Measurements from ENCODE around the gene ARL4D.
A peak's percentile ranks its signal among the peaks of the same experiment; 100 is the strongest.

ARL4D gene, protein sequence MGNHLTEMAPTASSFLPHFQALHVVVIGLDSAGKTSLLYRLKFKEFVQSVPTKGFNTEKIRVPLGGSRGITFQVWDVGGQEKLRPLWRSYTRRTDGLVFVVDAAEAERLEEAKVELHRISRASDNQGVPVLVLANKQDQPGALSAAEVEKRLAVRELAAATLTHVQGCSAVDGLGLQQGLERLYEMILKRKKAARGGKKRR

DNA sequence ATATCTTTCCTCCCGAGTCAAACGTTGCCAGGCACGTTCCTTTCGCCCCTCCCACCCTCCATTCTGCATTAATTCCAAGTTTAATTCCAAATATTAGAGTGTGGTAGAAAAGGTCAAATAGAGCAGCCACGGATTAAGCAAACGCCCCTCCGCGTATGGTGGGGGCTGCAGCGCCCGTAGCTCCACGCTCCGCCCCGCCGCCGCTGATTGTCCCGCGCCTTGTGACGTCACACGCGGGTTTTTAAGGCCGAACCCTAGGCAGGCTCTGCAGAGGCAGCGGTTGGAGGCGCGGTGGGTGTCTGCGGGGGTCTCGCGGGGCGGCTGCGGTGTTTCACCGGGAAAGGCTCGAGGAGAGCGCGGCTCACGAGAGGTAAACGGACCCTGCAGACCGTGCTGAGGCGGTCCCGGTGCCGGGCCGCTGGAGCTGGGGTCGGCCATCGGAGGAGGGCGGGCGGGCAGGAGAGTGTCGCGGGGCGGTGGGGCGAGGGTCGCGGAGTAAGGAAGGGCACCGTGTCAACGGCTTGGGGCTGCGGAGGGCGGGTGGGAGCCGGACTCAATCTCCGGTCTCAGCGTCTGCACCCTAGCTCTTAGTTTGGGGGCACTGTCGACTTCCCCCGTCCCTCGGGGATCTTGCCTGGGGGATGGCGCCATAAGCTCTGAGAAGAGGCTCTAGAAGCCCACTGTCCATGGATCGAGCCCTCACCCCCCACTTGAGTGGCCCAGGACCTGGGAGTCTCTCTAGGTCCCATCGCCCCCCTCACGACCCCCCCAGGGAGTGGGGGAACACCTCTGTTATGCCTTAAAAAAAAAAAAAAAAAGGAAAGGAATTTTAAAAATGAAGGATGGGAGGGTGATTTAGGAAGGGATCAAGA lies at the start of gene ARL4D:
Gene ARL4D (plus strand): TSS at position 270 of the 872 bp plus-strand sequence. CDS start 740 bp downstream, outside the sequence.
- Histone ChIP-seq H3K9ac (ENCODE audit: low read depth, low read length) (peak within 1 kb of the TSS; percentile 60), H3K36me3 (ENCODE audit: control insufficient read depth, insufficient read depth, low read length) (peaks cover 14% of the 10 kb centered on the region; the same call in 1 of the 2 replicates), H3K27me3 (ENCODE audit: control insufficient read depth, insufficient read depth, low read length) (no peaks in the 10 kb centered on the region), H3K27ac (ENCODE audit: low read depth, low read length) (no peak within 1 kb of the TSS), H3K4me3 (ENCODE audit: low read depth, low read length) (peak within 1 kb of the TSS; percentile 68), H3K9me3 (ENCODE audit: control insufficient read depth, insufficient read depth, low read length) (no peaks in the 10 kb centered on the region), H3K4me1 (ENCODE audit: control insufficient read depth, insufficient read depth, low read length) (peaks cover 11% of the 10 kb centered on the region)

DNA sequence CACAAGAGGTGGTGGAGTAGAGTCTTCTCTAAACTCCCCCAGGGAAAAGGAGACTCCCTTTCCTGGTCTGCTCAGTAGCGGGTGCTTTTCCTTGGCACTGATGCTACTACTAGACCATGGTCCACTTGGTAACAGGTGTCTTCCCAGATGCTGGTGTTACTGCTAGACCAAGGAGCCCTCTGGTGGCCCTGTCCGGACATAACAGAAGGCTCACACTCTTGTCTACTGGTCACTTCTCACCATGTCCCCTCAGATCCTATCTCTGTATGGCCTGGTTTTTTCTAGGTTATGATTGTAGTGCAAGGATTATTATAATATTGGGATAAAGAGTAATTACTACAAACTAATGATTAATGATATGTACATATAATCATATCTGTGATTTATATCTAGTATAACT lies 49.7 kb upstream of the ARL4D start:
- no peak overlapping the region for H3K9ac ChIP-seq (ENCODE audit: low read depth, low read length)
- no peak overlapping the region for H3K4me3 ChIP-seq (ENCODE audit: low read depth, low read length)
- H3K27me3 ChIP-seq (ENCODE audit: control insufficient read depth, insufficient read depth, low read length): no peaks in the 10 kb centered on the region; the same call in 1 of the 2 replicates
- H3K36me3 ChIP-seq (ENCODE audit: control insufficient read depth, insufficient read depth, low read length): no peaks in the 10 kb centered on the region
- H3K4me1 ChIP-seq (ENCODE audit: control insufficient read depth, insufficient read depth, low read length): peaks cover 6% of the 10 kb centered on the region
- no peak overlapping the region for H3K27ac ChIP-seq (ENCODE audit: low read depth, low read length)
- H3K9me3 ChIP-seq (ENCODE audit: control insufficient read depth, insufficient read depth, low read length): peaks cover 31% of the 10 kb centered on the region

DNA sequence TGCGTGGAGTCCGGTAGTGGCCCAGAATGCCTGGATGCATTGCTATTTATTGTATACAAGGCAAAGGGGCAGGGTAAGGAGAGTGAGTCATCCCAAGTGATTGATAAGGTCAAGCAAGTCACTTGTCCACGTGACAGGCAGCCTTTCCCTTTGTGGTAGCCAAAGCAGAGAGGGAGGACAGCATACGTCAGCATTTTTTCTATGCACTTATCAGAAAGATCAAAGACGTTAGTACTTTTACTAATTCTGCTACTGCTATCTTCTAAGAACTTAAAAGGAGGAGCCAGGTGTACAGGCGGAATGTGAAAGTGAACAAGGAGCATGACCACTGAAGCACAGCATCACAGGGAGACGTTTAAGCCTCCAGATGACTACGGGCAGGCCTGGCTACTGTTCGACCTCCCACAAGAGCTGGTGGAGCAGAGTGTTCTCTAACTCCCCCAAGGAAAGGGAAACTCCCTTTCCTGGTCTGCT lies 47.9 kb upstream of the ARL4D start:
- H3K27me3 ChIP-seq (ENCODE audit: control insufficient read depth, insufficient read depth, low read length): no peaks in the 10 kb centered on the region; the same call in 1 of the 2 replicates
- 0 out of 2 replicates have a peak, but pooled peaks cover 7% of the 10 kb centered on the region for H3K4me1 ChIP-seq (ENCODE audit: control insufficient read depth, insufficient read depth, low read length)
- H3K27ac ChIP-seq (ENCODE audit: low read depth, low read length): no peak overlapping the region
- H3K9ac ChIP-seq (ENCODE audit: low read depth, low read length): no peak overlapping the region
- peaks cover 31% of the 10 kb centered on the region for H3K9me3 ChIP-seq (ENCODE audit: control insufficient read depth, insufficient read depth, low read length)
- no peaks in the 10 kb centered on the region for H3K36me3 ChIP-seq (ENCODE audit: control insufficient read depth, insufficient read depth, low read length)
- no peak overlapping the region for H3K4me3 ChIP-seq (ENCODE audit: low read depth, low read length)

DNA sequence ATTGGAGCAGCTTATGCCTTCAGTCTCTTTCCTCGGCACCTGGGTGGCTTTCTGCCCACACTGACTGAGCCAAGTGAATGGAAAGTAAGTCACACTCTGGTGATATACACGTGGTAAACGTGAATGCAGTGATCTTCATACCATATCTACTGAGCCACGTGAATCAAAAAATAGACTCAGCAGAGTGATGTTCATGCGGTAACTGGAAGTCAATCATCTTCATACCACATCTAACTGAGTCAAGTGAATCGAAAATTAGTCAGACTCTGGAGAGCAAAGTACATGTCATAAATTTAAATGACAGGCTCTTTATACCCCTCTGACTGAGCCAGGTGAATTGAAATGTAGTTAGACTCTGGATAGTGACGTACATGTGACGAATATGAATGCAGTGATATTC lies 47.1 kb upstream of the ARL4D start:
- Histone ChIP-seq H3K9me3 (ENCODE audit: control insufficient read depth, insufficient read depth, low read length) (peaks cover 31% of the 10 kb centered on the region), H3K36me3 (ENCODE audit: control insufficient read depth, insufficient read depth, low read length) (no peaks in the 10 kb centered on the region), H3K27me3 (ENCODE audit: control insufficient read depth, insufficient read depth, low read length) (peaks cover 5% of the 10 kb centered on the region), H3K4me3 (ENCODE audit: low read depth, low read length) (no peak overlapping the region), H3K4me1 (ENCODE audit: control insufficient read depth, insufficient read depth, low read length) (0 out of 2 replicates have a peak, but pooled peaks cover 11% of the 10 kb centered on the region), H3K27ac (ENCODE audit: low read depth, low read length) (no peak overlapping the region), H3K9ac (ENCODE audit: low read depth, low read length) (no peak overlapping the region)

DNA sequence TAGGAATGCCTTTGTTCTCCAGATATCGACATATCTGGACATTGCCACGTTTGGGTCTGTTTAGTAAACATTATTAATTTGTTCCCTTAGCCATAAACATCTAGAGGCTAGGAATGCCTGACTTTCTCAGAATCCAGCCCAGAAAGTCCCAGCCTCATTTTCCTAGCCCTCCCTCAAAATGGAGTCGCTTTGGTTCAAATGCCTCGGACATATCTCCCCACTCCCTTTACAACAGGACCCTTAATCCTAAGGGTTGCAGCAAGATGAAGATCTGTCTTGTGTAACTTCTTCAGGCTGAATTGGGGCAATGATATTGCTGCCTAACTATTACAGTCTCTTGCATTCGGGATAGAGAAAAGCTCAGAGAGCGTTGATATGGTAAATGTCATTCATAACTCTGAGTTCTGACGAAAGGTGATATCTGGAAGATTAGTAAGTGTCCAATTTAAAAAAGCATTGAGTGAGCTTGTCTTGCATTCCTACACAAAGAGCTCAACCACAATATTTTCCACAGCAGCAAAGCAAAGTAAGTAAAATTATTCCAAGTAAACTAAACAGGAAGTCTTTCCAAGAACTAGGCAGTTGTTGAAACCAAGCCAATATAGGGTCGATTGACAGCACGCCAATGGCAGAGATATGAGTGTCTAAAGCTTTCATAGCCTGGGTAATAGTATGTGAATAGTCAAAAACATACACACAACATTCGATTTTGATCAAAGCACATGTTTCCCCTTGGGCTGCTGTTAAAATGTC lies 46.0 kb upstream of the ARL4D start:
- H3K27ac ChIP-seq (ENCODE audit: low read depth, low read length): no peak overlapping the region
- 0 out of 2 replicates have a peak, but pooled peaks cover 11% of the 10 kb centered on the region for H3K4me1 ChIP-seq (ENCODE audit: control insufficient read depth, insufficient read depth, low read length)
- no peaks in the 10 kb centered on the region for H3K36me3 ChIP-seq (ENCODE audit: control insufficient read depth, insufficient read depth, low read length)
- H3K4me3 ChIP-seq (ENCODE audit: low read depth, low read length): no peak overlapping the region
- H3K9me3 ChIP-seq (ENCODE audit: control insufficient read depth, insufficient read depth, low read length): peaks cover 22% of the 10 kb centered on the region
- peaks cover 15% of the 10 kb centered on the region for H3K27me3 ChIP-seq (ENCODE audit: control insufficient read depth, insufficient read depth, low read length)
- H3K9ac ChIP-seq (ENCODE audit: low read depth, low read length): no peak overlapping the region

DNA sequence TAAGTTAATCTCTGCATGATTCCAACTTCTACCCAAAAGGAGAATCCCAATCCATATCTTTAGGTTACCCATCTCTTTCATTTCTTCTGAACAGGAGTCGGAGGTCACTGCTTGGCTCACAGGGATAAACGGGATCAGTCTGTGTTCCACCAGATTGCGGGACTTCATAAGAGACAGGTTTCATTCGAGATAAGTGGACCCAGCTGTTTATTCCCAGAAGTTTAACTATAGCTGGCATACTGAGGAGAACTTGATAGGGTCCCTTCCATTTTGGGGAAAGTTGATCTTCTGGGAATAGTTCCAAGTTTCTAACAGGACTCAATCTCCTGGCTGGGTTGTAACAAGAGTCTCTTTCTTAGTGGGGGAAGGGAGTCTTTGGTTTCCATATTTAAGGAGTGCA lies 45.4 kb upstream of the ARL4D start:
- Histone ChIP-seq H3K9ac (ENCODE audit: low read depth, low read length) (no peak overlapping the region), H3K4me3 (ENCODE audit: low read depth, low read length) (no peak overlapping the region), H3K9me3 (ENCODE audit: control insufficient read depth, insufficient read depth, low read length) (peaks cover 16% of the 10 kb centered on the region), H3K27ac (ENCODE audit: low read depth, low read length) (no peak overlapping the region), H3K36me3 (ENCODE audit: control insufficient read depth, insufficient read depth, low read length) (no peaks in the 10 kb centered on the region), H3K4me1 (ENCODE audit: control insufficient read depth, insufficient read depth, low read length) (0 out of 2 replicates have a peak, but pooled peaks cover 11% of the 10 kb centered on the region), H3K27me3 (ENCODE audit: control insufficient read depth, insufficient read depth, low read length) (peaks cover 22% of the 10 kb centered on the region)

DNA sequence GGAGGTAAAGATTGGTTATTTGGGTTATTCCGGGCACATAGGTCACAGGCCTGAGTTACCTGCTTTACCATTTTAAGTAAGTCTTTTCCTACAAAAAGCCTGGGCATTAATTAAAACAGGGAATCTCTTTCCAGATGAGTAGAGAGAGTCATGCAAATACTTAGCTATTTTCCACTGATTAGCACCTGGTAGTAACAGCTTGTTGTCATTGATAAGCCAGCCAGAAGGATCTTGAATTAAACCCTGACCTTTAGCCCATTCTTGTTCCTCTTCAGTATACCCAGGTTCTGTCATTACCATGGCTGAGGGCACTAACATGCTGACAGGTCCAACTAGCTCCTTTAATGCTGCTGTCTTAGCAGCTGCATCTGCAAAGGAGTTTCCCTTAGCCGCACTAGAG lies 44.4 kb upstream of the ARL4D start:
- Histone ChIP-seq H3K4me3 (ENCODE audit: low read depth, low read length) (no peak overlapping the region), H3K27me3 (ENCODE audit: control insufficient read depth, insufficient read depth, low read length) (peaks cover 32% of the 10 kb centered on the region), H3K4me1 (ENCODE audit: control insufficient read depth, insufficient read depth, low read length) (peaks cover 14% of the 10 kb centered on the region), H3K9me3 (ENCODE audit: control insufficient read depth, insufficient read depth, low read length) (peaks cover 6% of the 10 kb centered on the region), H3K27ac (ENCODE audit: low read depth, low read length) (no peak overlapping the region), H3K9ac (ENCODE audit: low read depth, low read length) (no peak overlapping the region), H3K36me3 (ENCODE audit: control insufficient read depth, insufficient read depth, low read length) (no peaks in the 10 kb centered on the region)

DNA sequence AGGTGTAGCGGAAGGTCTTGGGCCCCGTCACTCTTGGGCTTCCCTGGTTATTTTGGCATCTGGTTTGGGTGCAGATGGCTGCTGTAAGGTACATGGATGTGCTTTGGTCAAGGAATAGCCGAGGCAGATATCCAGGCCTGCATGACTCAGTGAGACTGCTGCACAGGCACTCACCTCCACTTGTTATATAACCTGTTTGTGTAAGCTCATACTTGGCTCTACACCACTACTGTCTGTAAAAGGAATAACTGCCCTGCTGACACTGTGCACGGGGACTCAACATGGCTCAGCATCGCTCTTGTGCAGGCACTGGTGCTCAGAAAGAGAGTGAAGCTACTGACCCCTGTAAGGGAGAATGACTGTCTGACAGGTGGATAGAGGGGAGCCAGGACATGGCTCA lies 42.3 kb upstream of the ARL4D start:
- Histone ChIP-seq H3K27ac (ENCODE audit: low read depth, low read length) (no peak overlapping the region), H3K9me3 (ENCODE audit: control insufficient read depth, insufficient read depth, low read length) (no peaks in the 10 kb centered on the region), H3K36me3 (ENCODE audit: control insufficient read depth, insufficient read depth, low read length) (no peaks in the 10 kb centered on the region), H3K27me3 (ENCODE audit: control insufficient read depth, insufficient read depth, low read length) (peaks cover 35% of the 10 kb centered on the region), H3K9ac (ENCODE audit: low read depth, low read length) (no peak overlapping the region), H3K4me3 (ENCODE audit: low read depth, low read length) (no peak overlapping the region), H3K4me1 (ENCODE audit: control insufficient read depth, insufficient read depth, low read length) (peaks cover 23% of the 10 kb centered on the region)

DNA sequence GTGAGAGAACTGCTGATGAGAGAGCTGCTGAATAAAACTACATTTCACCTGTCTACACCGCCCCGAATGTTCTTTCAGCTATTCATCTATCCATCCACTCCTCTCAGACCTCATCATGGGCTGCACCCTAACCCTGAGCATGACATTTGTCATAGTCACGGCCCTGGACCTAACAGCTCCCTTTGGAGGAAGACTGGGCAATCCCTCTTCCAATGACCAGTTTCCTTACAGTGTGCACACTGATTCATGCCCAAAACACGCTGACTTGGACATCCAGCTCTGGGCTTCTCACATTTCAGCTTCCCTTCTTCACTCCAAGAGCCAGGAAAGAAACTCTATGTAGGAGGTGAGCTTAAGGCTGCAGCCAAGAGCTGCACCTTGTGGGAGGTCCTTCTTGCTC lies 41.8 kb upstream of the ARL4D start:
- peaks cover 23% of the 10 kb centered on the region for H3K4me1 ChIP-seq (ENCODE audit: control insufficient read depth, insufficient read depth, low read length)
- H3K36me3 ChIP-seq (ENCODE audit: control insufficient read depth, insufficient read depth, low read length): no peaks in the 10 kb centered on the region
- H3K4me3 ChIP-seq (ENCODE audit: low read depth, low read length): no peak overlapping the region
- no peak overlapping the region for H3K27ac ChIP-seq (ENCODE audit: low read depth, low read length)
- no peak overlapping the region for H3K9ac ChIP-seq (ENCODE audit: low read depth, low read length)
- no peaks in the 10 kb centered on the region for H3K9me3 ChIP-seq (ENCODE audit: control insufficient read depth, insufficient read depth, low read length)
- peaks cover 35% of the 10 kb centered on the region for H3K27me3 ChIP-seq (ENCODE audit: control insufficient read depth, insufficient read depth, low read length)

DNA sequence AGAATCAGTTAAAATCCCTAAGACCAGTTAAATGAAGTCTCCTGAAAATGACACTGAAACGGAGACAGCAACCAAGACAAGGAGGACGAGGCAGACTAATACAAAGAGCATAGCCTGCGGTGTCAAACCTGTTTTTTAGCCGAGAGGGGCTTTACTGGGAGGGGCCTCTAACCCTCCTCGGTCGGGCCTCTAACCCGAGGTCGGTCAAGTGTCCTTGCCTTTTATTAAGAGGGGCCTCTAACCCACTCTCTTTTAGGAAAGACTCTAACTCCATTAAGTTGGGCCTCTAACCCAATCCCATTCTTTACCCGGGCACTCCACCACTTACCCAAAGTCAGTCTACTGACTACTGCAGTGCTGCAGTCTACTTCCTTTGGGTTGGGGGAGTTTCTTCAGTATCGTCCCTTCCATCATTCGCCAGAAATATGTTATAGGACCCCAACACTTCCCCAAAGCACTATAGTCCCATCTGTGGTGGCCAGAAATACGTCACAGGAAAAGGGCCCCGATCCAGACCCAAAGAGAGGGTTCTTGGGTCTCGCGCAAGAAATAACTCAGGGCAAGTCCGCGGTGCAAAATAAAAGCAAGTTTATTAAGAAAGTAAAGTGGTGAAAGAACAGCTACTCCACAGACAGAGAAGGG lies 39.2 kb upstream of the ARL4D start:
- no peak overlapping the region for H3K27ac ChIP-seq (ENCODE audit: low read depth, low read length)
- H3K9me3 ChIP-seq (ENCODE audit: control insufficient read depth, insufficient read depth, low read length): no peaks in the 10 kb centered on the region
- H3K27me3 ChIP-seq (ENCODE audit: control insufficient read depth, insufficient read depth, low read length): peaks cover 35% of the 10 kb centered on the region
- peak overlapping the region; percentile 77 for H3K4me3 ChIP-seq (ENCODE audit: low read depth, low read length)
- H3K4me1 ChIP-seq (ENCODE audit: control insufficient read depth, insufficient read depth, low read length): peaks cover 25% of the 10 kb centered on the region
- H3K9ac ChIP-seq (ENCODE audit: low read depth, low read length): no peak overlapping the region
- no peaks in the 10 kb centered on the region for H3K36me3 ChIP-seq (ENCODE audit: control insufficient read depth, insufficient read depth, low read length)

All from HUES48 (cell line).